NT2/D1 (cell line): ENCODE data around the gene BACH2.
"Not testable (repeated sequence)": the region's sequence is repeated elsewhere in the genome, so short reads cannot be mapped to it uniquely, and the experiment has no call there.

Experiments
- DNase-seq: peaks from one replicate; pipeline ENCODE4 v3.0.0-alpha.2; 2011; ENCODE audit warnings: low read depth, low spot score
- H3K27me3 ChIP-seq: 2 replicates; pipeline ENCODE4 v1.6.0; 2011; ENCODE audit warnings: mild to moderate bottlenecking; ENCODE audit not compliant: insufficient read length, insufficient read depth
- H3K36me3 ChIP-seq: 2 replicates; pipeline ENCODE4 v1.6.1; 2011; ENCODE audit warnings: mild to moderate bottlenecking, low read length, mixed read lengths; ENCODE audit not compliant: insufficient read depth, insufficient read length
- H3K4me1 ChIP-seq: 2 replicates; pipeline ENCODE4 v1.5.1; 2011; ENCODE audit not compliant: insufficient read depth, insufficient read length
- H3K4me3 ChIP-seq: 2 replicates; pipeline ENCODE4 v1.5.1; 2011; ENCODE audit warnings: low read depth; ENCODE audit not compliant: insufficient read length
- H3K9ac ChIP-seq: 2 replicates; pipeline ENCODE4 v1.6.0; 2011; ENCODE audit warnings: low read depth; ENCODE audit not compliant: insufficient read length
- H3K9me3 ChIP-seq: 2 replicates; pipeline ENCODE4 v1.5.1; 2011; ENCODE audit warnings: mild to moderate bottlenecking, low read length; ENCODE audit not compliant: insufficient read depth
- SUZ12 ChIP-seq: IDR thresholded peaks from 2 replicates; pipeline ENCODE4 v1.6.1; 2011; ENCODE audit not compliant: insufficient read length, insufficient read depth; ENCODE audit errors: extremely low read depth
- YY1 ChIP-seq: IDR thresholded peaks from 2 replicates; pipeline ENCODE4 v1.6.1; 2011; ENCODE audit not compliant: insufficient read length, insufficient read depth
- ZNF274 ChIP-seq: IDR thresholded peaks from 2 replicates; pipeline ENCODE4 v1.6.1; 2011; ENCODE audit warnings: mild to moderate bottlenecking, low read depth, low read length

The BACH2 gene

DNA sequence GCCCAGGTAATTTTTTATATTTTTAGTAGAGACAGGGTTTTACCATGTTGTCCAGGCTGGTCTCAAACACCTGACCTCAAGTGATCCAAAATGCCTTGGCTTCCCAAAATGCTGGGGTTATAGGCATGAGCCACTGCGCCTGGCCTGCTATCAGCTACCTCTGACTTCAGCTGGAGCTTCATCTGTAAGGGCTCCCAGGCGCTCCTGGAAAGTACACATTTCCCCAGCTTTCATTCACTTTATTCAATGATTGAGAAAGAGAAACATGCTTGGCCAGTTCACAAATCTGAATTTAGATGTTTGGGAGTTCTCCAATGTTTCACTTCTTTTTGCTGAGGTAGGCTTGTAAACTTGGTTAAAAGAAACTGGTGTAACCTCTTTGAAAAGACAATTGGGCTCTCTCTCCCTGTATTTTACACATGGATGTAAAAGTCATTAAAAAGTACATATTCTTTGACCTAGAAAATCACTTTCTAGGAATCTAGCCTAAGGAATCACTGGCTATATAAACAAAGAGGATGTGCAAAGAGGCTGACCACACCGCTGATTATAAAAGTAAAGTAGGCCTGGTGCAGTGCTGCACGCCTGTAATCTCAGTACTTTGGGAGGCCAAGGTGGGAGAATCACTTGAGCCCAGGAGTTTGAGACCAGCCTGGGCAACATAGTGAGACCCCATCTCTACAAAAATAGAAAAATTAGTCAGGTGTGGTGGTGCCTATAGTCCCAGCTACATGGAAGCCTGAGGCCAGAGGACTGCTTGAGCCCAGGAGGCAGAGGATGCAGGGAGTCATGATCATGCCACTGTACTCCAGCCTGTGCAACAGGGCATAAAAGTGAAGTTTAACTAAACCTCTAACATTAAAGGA is 128.9 kb downstream of the BACH2 start:
- DNase-seq: no peak
- Histone ChIP-seq H3K36me3 (no peaks in the 10 kb centered on the region), H3K4me3 (no peak overlapping the region), H3K4me1 (no peaks in the 10 kb centered on the region), H3K9ac (no peak overlapping the region), H3K27me3 (no peaks in the 10 kb centered on the region), H3K9me3 (no peaks in the 10 kb centered on the region)
- no peak for TF ChIP-seq ZNF274
- no peak for TF ChIP-seq SUZ12
- TF ChIP-seq YY1: no peak

- not testable (repeated sequence) for H3K4me3 ChIP-seq, H3K36me3 ChIP-seq, DNase-seq, H3K9ac ChIP-seq, H3K4me1 ChIP-seq, H3K27me3 ChIP-seq, H3K9me3 ChIP-seq
Measured at GRCh38 chr6:90166155-90166924, 130.3 kb downstream of the BACH2 start.

- no peaks in the 10 kb centered on the region for H3K9me3 ChIP-seq
- no peaks in the 10 kb centered on the region for H3K4me1 ChIP-seq
- TF ChIP-seq YY1 (no peak), ZNF274 (no peak)
- DNase-seq: no peak
- no peaks in the 10 kb centered on the region for H3K36me3 ChIP-seq
- H3K4me3 ChIP-seq: no peak overlapping the region
- H3K27me3 ChIP-seq: no peaks in the 10 kb centered on the region
- H3K9ac ChIP-seq: no peak overlapping the region
Measured at GRCh38 chr6:90162648-90163387, 133.8 kb downstream of the BACH2 start.

- DNase-seq: no peak
- no peaks in the 10 kb centered on the region for H3K27me3 ChIP-seq
- no peak for TF ChIP-seq SUZ12
- no peak for TF ChIP-seq ZNF274
- TF ChIP-seq YY1: no peak
- no peaks in the 10 kb centered on the region for H3K9me3 ChIP-seq
- no peak overlapping the region for H3K4me3 ChIP-seq
- no peaks in the 10 kb centered on the region for H3K36me3 ChIP-seq
- H3K4me1 ChIP-seq: no peaks in the 10 kb centered on the region
- H3K9ac ChIP-seq: no peak overlapping the region
Measured at GRCh38 chr6:90160013-90160412, 136.6 kb downstream of the BACH2 start.

DNA sequence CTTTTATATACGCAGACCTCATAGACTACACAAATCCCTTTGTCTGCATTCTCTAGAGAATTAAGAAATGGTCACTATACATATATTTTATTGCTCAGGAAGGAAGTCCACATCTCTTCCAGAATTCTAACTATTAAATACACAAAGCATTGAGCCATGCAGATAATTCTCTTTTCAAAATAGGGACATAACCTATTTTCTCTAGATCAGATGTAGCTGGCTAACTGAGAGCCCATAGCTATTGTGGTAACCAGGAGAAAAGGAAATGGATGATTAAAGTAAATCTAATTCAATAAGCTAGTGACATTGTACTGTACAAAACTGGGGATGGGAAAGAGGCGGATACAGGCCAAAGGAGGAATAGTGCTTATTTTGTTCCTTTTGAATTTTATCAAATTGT is 137.2 kb downstream of the BACH2 start:
- Histone ChIP-seq H3K9ac (no peak overlapping the region), H3K9me3 (no peaks in the 10 kb centered on the region), H3K36me3 (no peaks in the 10 kb centered on the region), H3K4me3 (no peak overlapping the region), H3K4me1 (no peaks in the 10 kb centered on the region), H3K27me3 (no peaks in the 10 kb centered on the region)
- no peak for DNase-seq
- TF ChIP-seq ZNF274 (no peak), SUZ12 (no peak), YY1 (no peak)

DNA sequence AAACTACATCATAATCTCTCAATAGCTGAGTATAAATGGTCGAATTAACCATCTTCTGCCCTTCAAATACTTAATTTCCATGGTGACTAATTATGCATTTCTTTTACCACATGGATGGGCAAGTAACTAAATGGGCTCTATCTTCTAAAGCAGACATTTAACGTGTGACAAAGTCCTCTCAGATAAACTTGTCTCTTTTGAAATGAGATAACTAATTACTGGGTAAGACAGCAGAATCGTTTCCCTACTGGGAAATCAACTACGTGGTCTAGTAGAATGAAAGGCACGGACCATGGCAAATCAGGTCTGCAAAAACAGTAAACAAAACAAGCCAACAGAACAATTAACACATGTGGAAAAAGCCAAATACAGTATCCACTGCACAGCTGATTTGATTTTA is 137.7 kb downstream of the BACH2 start:
- no peak for DNase-seq

GRCh38 chr6:90157441-90157840 is 139.2 kb downstream of the BACH2 start:
- no peak for DNase-seq
- Histone ChIP-seq H3K9me3 (no peaks in the 10 kb centered on the region), H3K9ac (no peak overlapping the region), H3K4me1 (no peaks in the 10 kb centered on the region), H3K36me3 (no peaks in the 10 kb centered on the region), H3K27me3 (no peaks in the 10 kb centered on the region), H3K4me3 (no peak overlapping the region)
- no peak for TF ChIP-seq SUZ12
- TF ChIP-seq YY1: no peak
- no peak for TF ChIP-seq ZNF274

More for the DNA sequence above, 137.7 kb downstream of the BACH2 start:
- Histone ChIP-seq H3K4me1 (no peaks in the 10 kb centered on the region), H3K4me3 (no peak overlapping the region), H3K9me3 (no peaks in the 10 kb centered on the region), H3K27me3 (no peaks in the 10 kb centered on the region), H3K9ac (no peak overlapping the region), H3K36me3 (no peaks in the 10 kb centered on the region)
- TF ChIP-seq YY1 (no peak), SUZ12 (no peak), ZNF274 (no peak)
